Endothelial cell of umbilical vein (primary cell): ENCODE measurements around the gene CC2D1A. TPM values are rescaled to one million over a fixed set of nuclear protein-coding genes. Genes with fewer than 3 reads are reported as not detected.
"Not testable (repeated sequence)": the region's sequence is repeated elsewhere in the genome, so short reads cannot be mapped to it uniquely, and the experiment has no call there.

Source experiments
- BruUV-seq: library from RNA; stranded (reverse); fragments of 400-500 nt; replicated peaks from 2 replicates; lab custom pipeline; 2021; lab: Mats Ljungman, UMichigan
- CTCF ChIA-PET: fragments of 300-600, 350-600 bp; sonication (Branson Sonifier 250); formaldehyde crosslinking; loops from one replicate; lab custom pipeline; 2021; ENCODE audit warnings: antibody characterized with exemption, inconsistent platforms; lab: Charles Lee
- POLR2A ChIA-PET: fragments of 300-600, 350-600 bp; sonication (Branson Sonifier 250); formaldehyde crosslinking; loops from one replicate; lab custom pipeline; 2021; ENCODE audit warnings: antibody characterized with exemption, inconsistent platforms; lab: Charles Lee
- DNase-seq: peaks from one replicate; pipeline ENCODE4 v3.0.0-alpha.2; 2011; ENCODE audit warnings: low read depth, low spot score
- FAIRE-seq: peaks from 2 replicates; lab custom pipeline; 2011; peaks lifted over from hg19 to GRCh38; lab: Jason Lieb, UNC
- H2AFZ ChIP-seq: 2 replicates; pipeline ENCODE4 v1.6.0; 2012; ENCODE audit warnings: low read depth, low read length, control low read depth, inconsistent platforms
- H3K27ac ChIP-seq: 2 replicates; pipeline ENCODE4 v1.5.1; 2011; ENCODE audit warnings: low read depth, mild to moderate bottlenecking, control low read depth, low read length, moderate library complexity; ENCODE audit not compliant: insufficient read depth
- H3K27me3 ChIP-seq, 2 experiments: 2 replicates each; pipeline versions ENCODE4 v1.6.0 to v1.6.1; 2011; ENCODE audit warnings: low read length in 2 of 2, mixed read lengths in 1 of 2; ENCODE audit not compliant: control insufficient read depth in 2 of 2, insufficient read depth in 2 of 2
- H3K36me3 ChIP-seq, 2 experiments: 2 replicates in 1 of 2; 3 replicates in 1 of 2; pipeline ENCODE4 v1.5.1; 2011; ENCODE audit warnings: low read length in 2 of 2, mild to moderate bottlenecking in 1 of 2, moderate library complexity in 1 of 2; ENCODE audit not compliant: control insufficient read depth in 2 of 2, insufficient read depth in 2 of 2; ENCODE audit errors: extremely low read depth in 1 of 2
- H3K4me1 ChIP-seq: 3 replicates; pipeline ENCODE4 v1.5.1; 2011; ENCODE audit warnings: mild to moderate bottlenecking, low read length; ENCODE audit not compliant: control insufficient read depth, insufficient read depth; ENCODE audit errors: extremely low read depth
- H3K4me2 ChIP-seq: 2 replicates; pipeline ENCODE4 v1.6.1; 2011; ENCODE audit warnings: low read length, control low read depth, mixed read lengths; ENCODE audit not compliant: insufficient read depth
- H3K4me3 ChIP-seq, 3 experiments: fragments of 200-600 bp in 1 of 3; sonication (generic), shearing (Covaris generic) in 1 of 3; replicated peaks in 1 of 3; 2 replicates each; pipeline ENCODE4 v1.5.1; 2011 to 2016; ENCODE audit warnings: control low read depth in 3 of 3, low read length in 3 of 3, mild to moderate bottlenecking in 2 of 3, inconsistent platforms in 1 of 3, low read depth in 1 of 3, moderate library complexity in 1 of 3; ENCODE audit not compliant: insufficient read depth in 1 of 3
- H3K79me2 ChIP-seq: 2 replicates; pipeline ENCODE4 v1.6.0; 2012; ENCODE audit warnings: low read length, inconsistent platforms; ENCODE audit not compliant: control insufficient read depth, insufficient read depth
- H3K9ac ChIP-seq: replicated peaks from 2 replicates; pipeline ENCODE3; 2011; ENCODE audit warnings: low read length, control low read depth; ENCODE audit not compliant: insufficient read depth; ENCODE audit errors: extremely low read depth
- H3K9me1 ChIP-seq: replicated peaks from 3 replicates; pipeline ENCODE4 v1.6.0; 2011; ENCODE audit warnings: mild to moderate bottlenecking, low read length; ENCODE audit not compliant: control insufficient read depth, insufficient read depth; ENCODE audit errors: extremely low read depth
- H3K9me3 ChIP-seq: replicated peaks from 2 replicates; pipeline ENCODE4 v1.5.1; 2012; ENCODE audit warnings: low read length, inconsistent platforms; ENCODE audit not compliant: control insufficient read depth, insufficient read depth
- H4K20me1 ChIP-seq: replicated peaks from 2 replicates; pipeline ENCODE3; 2011; ENCODE audit warnings: mild to moderate bottlenecking, low read length; ENCODE audit not compliant: control insufficient read depth, insufficient read depth; ENCODE audit errors: extremely low read depth
- GATA2 ChIP-seq: IDR thresholded peaks from 2 replicates; pipeline ENCODE4 v1.7.0; 2011; ENCODE audit warnings: low read depth, mild to moderate bottlenecking, moderate library complexity, mixed read lengths, low read length; ENCODE audit not compliant: insufficient read length, insufficient read depth
- MAX ChIP-seq: IDR thresholded peaks from 2 replicates; pipeline ENCODE4 v1.6.1; 2011; ENCODE audit not compliant: insufficient read depth, insufficient read length
- dilution Hi-C: fragments of 300-500 bp; cut with MboI; formaldehyde crosslinking; loops from one replicate; pipeline ENCODE4 v1.15.0; 2019; ENCODE audit warnings: low sequenced_read_pairs; ENCODE audit not compliant: extremely low pct_ligation_motif_present
- intact Hi-C: fragments of 100-400 bp; cut with micrococcal nuclease; formaldehyde crosslinking; loops from one replicate; pipeline ENCODE4 v1.10.0; 2022
- polyA plus RNA-seq, 4 experiments: library from polyadenylated mRNA; depleted of rRNA in 3 of 4; stranded (reverse) in 3 of 4; unstranded in 1 of 4; fragments of >200 nt; gene quantifications; 2 replicates each; pipeline versions ENCODE4 v1.2.1 to v1.2.3, GENCODE V29; 2011 to 2012; ENCODE audit warnings: missing spikeins in 1 of 4
- total RNA-seq: library from RNA; stranded (reverse); gene quantifications from 2 replicates; pipeline ENCODE4 v1.2.3, GENCODE V29; 2021

Gene CC2D1A
- total and polyA plus RNA-seq, 2 donors (not counting 3 experiments of a cell fraction or from before 2014, with no cell fraction given): 13.6 to 33.7 TPM

GRCh38 chr19:13920940-13921747 lies 15.1 kb downstream of the CC2D1A start:
- H3K4me3 ChIP-seq: no peak overlapping the region
- no peak overlapping the region for H2AFZ ChIP-seq
- H4K20me1 ChIP-seq: no peaks in the 10 kb centered on the region
- peak; percentile 34 for DNase-seq
- TF ChIP-seq MAX (peak; percentile 44), GATA2 (no peak)
- no peak overlapping the region for H3K27ac ChIP-seq
- H3K9ac ChIP-seq: no peak overlapping the region
- intact Hi-C loops (no loop called here), dilution Hi-C loops (no loop called here)
- ChIA-PET POLR2A (interaction anchor here (0.6 kb wide), 1 partner anchor 16 kb away, joined by 4 read pairs; no protein-coding TSS in a partner anchor), CTCF (interaction anchor here (0.9 kb wide), 1 partner anchor 138 kb away, joined by 3 read pairs; no protein-coding TSS in a partner anchor)
- no peaks in the 10 kb centered on the region for H3K79me2 ChIP-seq
- no TSS peak for BruUV-seq
- no peaks in the 10 kb centered on the region for H3K4me1 ChIP-seq
- no peak overlapping the region for H3K4me2 ChIP-seq
- no peaks in the 10 kb centered on the region for H3K9me1 ChIP-seq
- H3K27me3 ChIP-seq: no peaks in the 10 kb centered on the region
- H3K36me3 ChIP-seq: peaks cover 5 to 24% of the 10 kb centered on the region in 2 experiments
- peak; percentile 78 for FAIRE-seq
- H3K9me3 ChIP-seq: no peaks in the 10 kb centered on the region

DNA sequence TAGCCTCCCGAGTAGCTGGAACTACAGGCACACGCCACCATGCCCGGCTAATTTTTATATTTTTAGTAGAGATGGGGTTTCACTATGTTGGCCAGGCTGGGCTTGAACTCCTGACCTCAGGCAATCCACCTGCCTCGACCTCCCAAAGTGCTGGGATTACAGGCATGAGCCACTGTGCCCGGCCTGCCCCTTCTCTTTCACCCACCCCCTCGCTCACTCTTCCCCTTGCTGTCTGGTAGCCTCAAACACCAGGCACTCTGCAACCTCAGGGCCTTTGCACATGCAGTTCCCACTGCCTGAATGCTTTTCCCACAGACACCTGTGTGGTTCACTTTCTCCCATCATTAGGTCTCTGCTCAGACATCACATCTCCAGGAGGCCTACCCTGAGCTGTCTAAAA lies 16.1 kb downstream of the CC2D1A start:
- H3K4me2 ChIP-seq, H3K9ac ChIP-seq, H3K4me1 ChIP-seq, H3K27me3 ChIP-seq, H3K27ac ChIP-seq, dilution Hi-C loops, H3K9me1 ChIP-seq, POLR2A ChIA-PET, H2AFZ ChIP-seq, FAIRE-seq, intact Hi-C loops, H3K9me3 ChIP-seq, CTCF ChIA-PET, DNase-seq, H3K4me3 ChIP-seq, H4K20me1 ChIP-seq, BruUV-seq, H3K79me2 ChIP-seq: not testable (repeated sequence)
- H3K36me3 ChIP-seq: peaks cover 5 to 28% of the 10 kb centered on the region in 2 experiments
